Epithelial cell of esophagus (primary cell): ENCODE measurements around the gene VPREB3.

Source experiments
- DNase-seq: peaks from one replicate; pipeline ENCODE4 v3.0.0; 2010; ENCODE audit warnings: low read depth
- H3K4me3 ChIP-seq: 2 replicates; pipeline ENCODE4 v1.5.1; 2011; ENCODE audit warnings: mild to moderate bottlenecking, low read length, control low read depth
- CTCF ChIP-seq: IDR thresholded peaks from 2 replicates; pipeline ENCODE4 v1.5.1; 2011; ENCODE audit warnings: low read depth, mild to moderate bottlenecking, low read length, control low read depth, inconsistent platforms; ENCODE audit not compliant: insufficient read depth; ENCODE audit errors: missing control alignments

The VPREB3 gene

DNA sequence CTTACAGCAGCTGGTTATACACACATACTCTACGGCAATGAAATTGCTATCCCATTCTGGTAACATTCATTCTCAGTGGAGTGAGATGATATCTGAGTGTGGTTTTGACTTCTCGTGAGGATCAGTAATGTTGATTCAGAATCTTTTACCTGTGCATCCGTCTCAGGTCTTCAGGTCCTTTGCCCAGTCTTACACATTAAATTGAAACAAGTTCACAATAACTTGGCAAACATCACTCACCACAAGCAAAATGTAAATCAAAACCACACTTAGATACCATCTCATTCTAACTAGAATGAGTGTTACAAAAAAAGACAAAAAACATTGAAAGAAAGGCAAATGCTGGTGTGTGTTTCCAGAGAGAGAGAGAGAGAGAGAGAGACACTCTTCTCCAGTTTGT lies 49.4 kb downstream of the VPREB3 start:
- no peak for DNase-seq
- no peak overlapping the region for H3K4me3 ChIP-seq
- no peak for TF ChIP-seq CTCF

GRCh38 chr22:23704062-23704461 lies 50.2 kb downstream of the VPREB3 start:
- no peak for DNase-seq
- TF ChIP-seq CTCF: no peak
- H3K4me3 ChIP-seq: no peak overlapping the region
